ENCODE measurements around the gene MOV10L1. TPM values are rescaled to one million over a fixed set of nuclear protein-coding genes. Genes with fewer than 3 reads are reported as not detected.

Gene MOV10L1
- total RNA-seq, 4 donors from 2014 or later = 0.25 TPM; not detected in 3

DNA sequence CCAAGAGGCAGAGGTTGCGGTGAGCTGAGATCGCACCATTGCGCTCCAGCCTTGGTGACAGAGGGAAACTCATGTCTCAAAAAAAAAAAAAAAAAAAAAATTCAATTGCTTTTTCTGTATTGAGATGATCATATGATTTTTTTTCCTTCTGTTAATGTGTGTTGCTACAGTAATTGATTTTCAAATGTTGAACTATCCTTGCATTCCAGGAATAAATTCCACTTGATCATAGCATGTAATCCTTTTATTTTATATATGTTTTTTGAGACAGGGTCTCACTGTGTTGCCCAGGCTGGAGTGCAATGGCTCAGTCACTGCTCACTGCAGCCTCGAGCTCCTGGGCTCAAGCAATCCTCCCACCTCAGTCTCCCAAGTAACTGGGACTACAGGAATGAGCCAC is 33.3 kb downstream of the MOV10L1 start:
- no peak for ATAC-seq
- intact Hi-C loops (cut with DNase I; ENCODE audit: low total_unique reads) (no loop called here), in situ Hi-C loops (cut with MboI; ENCODE audit: low sequenced_read_pairs in 4 of 4) (no loop called here)
- DNase-seq = no peak
- no peaks in the 10 kb centered on the region for H3K9me3 ChIP-seq
- H3K27me3 ChIP-seq = peaks cover 0 to 13% (median 9%) of the 10 kb centered on the region in 3 donors
- H3K4me1 ChIP-seq = no peaks in the 10 kb centered on the region
- TF ChIP-seq, protein P1, sequence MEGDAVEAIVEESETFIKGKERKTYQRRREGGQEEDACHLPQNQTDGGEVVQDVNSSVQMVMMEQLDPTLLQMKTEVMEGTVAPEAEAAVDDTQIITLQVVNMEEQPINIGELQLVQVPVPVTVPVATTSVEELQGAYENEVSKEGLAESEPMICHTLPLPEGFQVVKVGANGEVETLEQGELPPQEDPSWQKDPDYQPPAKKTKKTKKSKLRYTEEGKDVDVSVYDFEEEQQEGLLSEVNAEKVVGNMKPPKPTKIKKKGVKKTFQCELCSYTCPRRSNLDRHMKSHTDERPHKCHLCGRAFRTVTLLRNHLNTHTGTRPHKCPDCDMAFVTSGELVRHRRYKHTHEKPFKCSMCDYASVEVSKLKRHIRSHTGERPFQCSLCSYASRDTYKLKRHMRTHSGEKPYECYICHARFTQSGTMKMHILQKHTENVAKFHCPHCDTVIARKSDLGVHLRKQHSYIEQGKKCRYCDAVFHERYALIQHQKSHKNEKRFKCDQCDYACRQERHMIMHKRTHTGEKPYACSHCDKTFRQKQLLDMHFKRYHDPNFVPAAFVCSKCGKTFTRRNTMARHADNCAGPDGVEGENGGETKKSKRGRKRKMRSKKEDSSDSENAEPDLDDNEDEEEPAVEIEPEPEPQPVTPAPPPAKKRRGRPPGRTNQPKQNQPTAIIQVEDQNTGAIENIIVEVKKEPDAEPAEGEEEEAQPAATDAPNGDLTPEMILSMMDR (IDR thresholded peaks at IDR 0.05 in 4 of 5, conservative IDR thresholded peaks at IDR 0.05 in 1 of 5) = no peak
- TF ChIP-seq POLR2A (IDR thresholded peaks at IDR 0.05) = no peak
- H3K36me3 ChIP-seq = no peaks in the 10 kb centered on the region
- H3K27ac ChIP-seq = no peak overlapping the region
- H3K4me3 ChIP-seq = no peak overlapping the region

DNA sequence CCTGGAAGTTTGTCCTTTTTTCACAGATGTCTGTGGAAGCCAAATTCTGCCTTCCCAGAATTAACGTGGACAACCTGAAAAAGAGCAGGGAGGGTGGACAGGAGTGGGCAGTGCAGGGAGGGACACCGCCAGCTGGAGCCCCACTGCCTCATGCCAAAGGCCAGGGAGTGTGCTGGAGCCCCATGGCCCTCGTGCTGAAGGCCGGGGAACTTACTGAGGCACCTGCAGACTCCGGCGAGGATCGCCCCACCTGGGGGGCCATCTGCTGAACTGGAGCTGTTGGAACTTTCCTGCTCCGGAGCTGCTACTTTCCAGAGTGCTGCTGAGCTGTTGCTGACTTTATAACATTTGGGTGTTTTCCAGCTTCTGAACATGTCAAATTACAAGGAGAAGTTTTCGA is 35.2 kb downstream of the MOV10L1 start:
- Histone ChIP-seq H3K27me3 (peaks cover 0 to 6% (median 3%) of the 10 kb centered on the region in 3 donors), H3K9me3 (no peaks in the 10 kb centered on the region), H3K36me3 (no peaks in the 10 kb centered on the region), H3K4me3 (no peak overlapping the region), H3K4me1 (no peaks in the 10 kb centered on the region), H3K27ac (no peak overlapping the region)
- intact Hi-C loops (cut with DNase I; ENCODE audit: low total_unique reads) = no loop called here
- in situ Hi-C loops (cut with MboI; ENCODE audit: low sequenced_read_pairs in 4 of 4) = no loop called here
- no peak for TF ChIP-seq POLR2A (IDR thresholded peaks at IDR 0.05)
- TF ChIP-seq, protein P1 (IDR thresholded peaks at IDR 0.05 in 4 of 5, conservative IDR thresholded peaks at IDR 0.05 in 1 of 5) = no peak
- DNase-seq = no peak
- ATAC-seq = no peak

DNA sequence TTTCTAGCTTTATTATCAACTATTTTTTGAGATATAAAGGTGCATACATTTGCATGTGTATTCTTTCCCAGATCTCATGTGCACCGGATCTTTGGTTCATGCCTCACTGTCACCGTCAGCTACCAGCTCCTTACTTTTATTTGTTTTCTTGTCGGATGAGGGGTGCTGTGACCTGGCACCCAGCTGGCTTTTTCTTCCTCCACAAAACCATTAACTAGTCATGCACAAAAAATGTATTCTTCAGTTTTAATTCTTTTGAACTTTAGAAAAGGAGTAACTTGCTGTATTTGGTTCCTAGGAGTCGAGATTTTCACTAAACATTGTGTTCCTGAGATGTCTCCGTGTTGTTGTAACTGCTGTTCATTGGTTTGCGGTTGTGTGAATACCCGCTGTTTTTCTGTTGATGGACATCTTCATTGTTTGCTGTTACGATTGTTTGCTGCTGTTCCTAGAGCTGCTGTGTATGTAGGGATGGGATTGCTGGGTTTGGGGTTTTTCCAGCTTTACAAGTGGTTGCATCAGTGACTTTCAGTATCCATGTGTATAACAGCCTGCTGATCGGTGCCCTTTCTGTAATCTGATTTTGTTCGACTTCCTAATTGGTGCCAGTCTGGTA is 39.4 kb downstream of the MOV10L1 start:
- no peak for DNase-seq
- intact Hi-C loops (cut with DNase I; ENCODE audit: low total_unique reads) (no loop called here), in situ Hi-C loops (cut with MboI; ENCODE audit: low sequenced_read_pairs in 4 of 4) (no loop called here)
- Histone ChIP-seq H3K27ac (no peak overlapping the region), H3K27me3 (peaks cover 0 to 15% (median 6%) of the 10 kb centered on the region in 3 donors), H3K36me3 (no peaks in the 10 kb centered on the region), H3K9me3 (no peaks in the 10 kb centered on the region), H3K4me1 (no peaks in the 10 kb centered on the region), H3K4me3 (no peak overlapping the region)
- no peak for ATAC-seq
- TF ChIP-seq POLR2A (IDR thresholded peaks at IDR 0.05) = no peak
- TF ChIP-seq, protein P1 (IDR thresholded peaks at IDR 0.05 in 4 of 5, conservative IDR thresholded peaks at IDR 0.05 in 1 of 5) = no peak

DNA sequence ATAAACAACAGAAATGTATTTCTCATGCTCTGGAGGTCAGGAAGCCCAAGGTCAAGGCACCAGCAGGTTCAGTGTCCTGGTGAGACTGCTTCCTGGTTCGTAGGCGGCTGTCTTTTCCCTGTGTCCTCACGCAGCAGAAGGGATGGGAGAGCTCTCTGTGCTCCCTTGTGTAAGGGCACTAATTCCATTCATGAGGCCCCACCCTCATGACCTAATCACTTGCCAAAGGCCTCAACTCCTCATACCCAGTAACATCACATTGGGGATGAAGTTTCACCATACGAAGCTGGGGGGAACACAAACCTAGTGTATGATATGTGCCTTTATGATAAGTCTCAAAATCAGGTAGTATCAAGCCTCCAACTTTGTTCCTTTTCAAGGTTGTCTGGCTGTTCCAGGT is 42.1 kb downstream of the MOV10L1 start:
- DNase-seq (no peak), ATAC-seq (no peak)
- no peak overlapping the region for H3K4me3 ChIP-seq
- H3K9me3 ChIP-seq = no peaks in the 10 kb centered on the region
- H3K4me1 ChIP-seq = no peaks in the 10 kb centered on the region
- in situ Hi-C loops (cut with MboI; ENCODE audit: low sequenced_read_pairs in 4 of 4) (no loop called here), intact Hi-C loops (cut with DNase I; ENCODE audit: low total_unique reads) (no loop called here)
- no peaks in the 10 kb centered on the region for H3K36me3 ChIP-seq
- peaks cover 0 to 15% (median 6%) of the 10 kb centered on the region in 3 donors for H3K27me3 ChIP-seq
- no peak overlapping the region for H3K27ac ChIP-seq
- TF ChIP-seq POLR2A (IDR thresholded peaks at IDR 0.05) = no peak
- TF ChIP-seq, protein P1 (IDR thresholded peaks at IDR 0.05 in 4 of 5, conservative IDR thresholded peaks at IDR 0.05 in 1 of 5) = no peak

DNA sequence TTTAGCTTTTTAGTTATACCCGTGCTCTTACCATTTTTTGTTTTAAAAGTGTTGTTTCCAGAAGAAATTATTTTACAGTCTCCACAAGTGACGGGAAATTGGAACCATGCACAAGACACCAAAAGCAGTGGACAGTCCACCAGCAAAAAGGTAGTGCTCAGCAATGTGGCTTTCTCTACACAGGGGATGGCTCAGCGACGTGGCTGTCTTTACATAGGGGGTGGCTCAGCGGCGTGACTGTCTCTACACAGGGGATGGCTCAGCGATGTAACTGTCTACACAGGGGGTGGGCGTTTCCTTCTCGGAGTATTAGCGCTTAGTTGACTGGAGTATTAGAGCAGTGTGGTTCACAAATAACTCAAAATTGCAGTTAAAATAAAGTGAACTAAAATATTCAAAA is 44.7 kb downstream of the MOV10L1 start:
- Histone ChIP-seq H3K4me1 (no peaks in the 10 kb centered on the region), H3K9me3 (no peaks in the 10 kb centered on the region), H3K4me3 (no peak overlapping the region), H3K36me3 (no peaks in the 10 kb centered on the region), H3K27me3 (peaks cover 0 to 9% (median 6%) of the 10 kb centered on the region in 3 donors), H3K27ac (no peak overlapping the region)
- DNase-seq = no peak
- in situ Hi-C loops (cut with MboI; ENCODE audit: low sequenced_read_pairs in 4 of 4) = no loop called here
- ATAC-seq = no peak
- intact Hi-C loops (cut with DNase I; ENCODE audit: low total_unique reads) = no loop called here
- TF ChIP-seq, protein P1 (IDR thresholded peaks at IDR 0.05 in 4 of 5, conservative IDR thresholded peaks at IDR 0.05 in 1 of 5) = no peak
- no peak for TF ChIP-seq POLR2A (IDR thresholded peaks at IDR 0.05)

All from gastrocnemius medialis (tissue), 4 donors.